HG03039 (cell line): ENCODE data around the gene SLC25A34.

Experiments
- ATAC-seq: cut with Tn5 transposase; IDR thresholded peaks from one replicate; pipeline ENCODE4 v1.9.1; 2021; ENCODE audit warnings: mild to moderate bottlenecking, moderate library complexity; ENCODE audit not compliant: unreplicated experiment

Gene SLC25A34

DNA sequence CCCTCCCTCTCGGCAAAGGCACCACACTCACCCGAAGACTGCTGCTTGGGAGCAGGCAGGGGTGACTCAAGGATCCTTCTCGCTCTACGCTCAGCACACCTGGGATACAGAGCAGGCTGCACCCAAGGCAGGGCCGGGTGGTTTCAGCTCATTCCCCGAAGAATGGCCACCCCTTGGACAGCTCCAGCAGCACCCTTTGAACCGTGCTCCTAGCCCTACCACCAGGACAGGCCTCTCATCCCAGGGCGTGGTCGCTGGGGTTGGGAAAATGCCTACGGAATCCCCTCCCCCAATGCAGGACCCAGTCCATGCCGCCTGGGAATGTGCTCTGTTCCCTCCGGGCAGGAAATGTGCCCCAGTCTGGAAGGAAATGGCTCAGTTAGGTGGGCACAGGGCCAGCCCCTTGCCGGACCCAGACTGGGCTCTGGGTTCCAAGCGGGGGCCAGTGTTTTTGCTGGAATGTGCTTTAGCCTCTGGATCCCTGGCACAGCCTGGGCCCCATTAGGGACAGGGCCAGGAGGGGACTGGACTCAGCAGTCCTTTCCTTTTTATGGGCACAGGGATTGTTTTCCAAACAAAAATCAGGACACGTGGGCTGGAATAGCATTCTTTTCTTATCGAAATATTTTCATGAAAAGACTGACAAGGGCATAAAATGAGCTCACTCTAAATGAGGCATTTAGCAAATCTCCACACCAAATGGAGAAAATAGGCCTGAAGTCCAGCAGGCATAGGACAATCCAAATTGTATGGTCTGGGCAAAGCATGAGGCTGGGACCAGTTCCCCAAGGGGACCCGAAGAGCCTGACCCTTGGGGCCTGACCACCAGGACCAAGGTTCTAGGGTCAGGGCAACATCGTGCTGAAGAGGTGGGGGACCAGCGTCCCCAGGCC, 13.6 kb downstream of the SLC25A34 start:
- no peak for ATAC-seq

GRCh38 chr1:15750924-15751323, 14.9 kb downstream of the SLC25A34 start:
- no peak for ATAC-seq

- ATAC-seq, result no peak
These were observed 15.7 kb downstream of the SLC25A34 start for GRCh38 chr1:15751717-15752116.

DNA sequence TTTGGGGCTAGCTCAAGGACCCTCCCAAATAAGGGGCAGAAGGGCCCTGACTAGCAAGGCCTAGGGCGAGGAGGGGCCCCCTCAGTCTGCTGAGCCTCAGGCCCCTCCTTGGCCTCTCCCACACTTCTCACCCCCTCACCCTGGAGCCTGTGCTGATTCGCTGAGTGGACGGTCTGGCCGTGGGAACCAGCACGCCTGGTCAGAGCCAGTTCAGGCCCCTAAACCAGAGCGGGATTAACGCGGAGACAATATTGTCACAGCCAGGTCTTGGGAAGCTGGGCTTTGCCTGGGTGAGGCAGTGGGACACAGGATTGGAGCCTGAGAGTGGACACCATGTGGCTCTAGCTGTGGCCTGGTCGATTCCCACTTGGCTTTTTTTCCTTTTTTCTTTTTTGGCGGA, 17.7 kb downstream of the SLC25A34 start:
- ATAC-seq, result no peak

- ATAC-seq, result no peak
These were observed 19.1 kb downstream of the SLC25A34 start for GRCh38 chr1:15755021-15755645.

GRCh38 chr1:15755646-15756040, 19.6 kb downstream of the SLC25A34 start:
- no peak for ATAC-seq

DNA sequence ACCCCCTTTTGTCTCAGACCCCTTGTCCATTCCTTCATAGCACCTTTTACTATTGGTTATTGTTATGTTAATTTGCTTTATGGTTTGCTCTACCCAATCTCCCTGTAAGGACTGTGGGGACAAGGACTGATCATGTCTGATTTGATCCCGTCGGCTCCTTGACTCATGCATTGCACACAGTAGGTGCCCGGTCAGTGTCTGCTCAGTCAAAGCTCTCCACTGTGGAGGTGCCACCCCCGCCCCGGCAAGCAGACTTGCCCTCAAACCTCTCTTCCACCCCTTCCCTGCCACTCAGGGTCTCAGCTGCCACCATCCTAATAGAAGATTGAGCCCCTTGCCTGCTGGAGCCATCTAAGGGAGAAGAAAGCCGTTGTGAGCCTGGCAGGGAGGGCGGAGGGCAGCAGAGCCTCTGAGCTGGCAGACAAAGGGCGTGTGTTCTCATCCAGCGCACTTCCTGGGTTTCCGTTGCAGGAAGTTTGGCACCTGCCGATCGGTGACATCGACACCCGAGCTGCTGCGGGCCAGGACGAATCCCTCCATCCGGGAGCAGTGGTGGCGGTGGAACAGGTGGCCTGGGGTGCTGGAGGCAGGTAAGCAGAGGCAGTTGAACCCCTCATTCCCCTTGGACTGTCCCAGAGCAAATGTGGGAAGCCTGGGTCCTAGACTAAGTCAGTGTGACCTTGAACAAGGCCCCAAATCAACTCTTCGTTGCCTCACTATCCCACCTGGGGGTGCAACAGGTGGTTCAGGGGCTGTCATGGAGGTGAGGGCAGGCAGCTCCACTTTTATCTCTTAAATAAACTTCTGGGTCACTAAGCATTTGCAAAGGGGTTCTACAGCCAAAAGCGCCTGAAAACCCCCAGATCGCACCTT, 20.3 kb downstream of the SLC25A34 start:
- ATAC-seq, result no peak

GRCh38 chr1:15757016-15757543, 21.0 kb downstream of the SLC25A34 start:
- no peak for ATAC-seq

- ATAC-seq, result no peak
These were observed 21.7 kb downstream of the SLC25A34 start for GRCh38 chr1:15757575-15758342.

- ATAC-seq, result no peak
These were observed 22.4 kb downstream of the SLC25A34 start, which contains the start of gene FBLIM1 for GRCh38 chr1:15758343-15758931. TSS of gene FBLIM1 (plus strand) at chr1:15758795. CDS start at chr1:15764984, 6,189 bp downstream.

DNA sequence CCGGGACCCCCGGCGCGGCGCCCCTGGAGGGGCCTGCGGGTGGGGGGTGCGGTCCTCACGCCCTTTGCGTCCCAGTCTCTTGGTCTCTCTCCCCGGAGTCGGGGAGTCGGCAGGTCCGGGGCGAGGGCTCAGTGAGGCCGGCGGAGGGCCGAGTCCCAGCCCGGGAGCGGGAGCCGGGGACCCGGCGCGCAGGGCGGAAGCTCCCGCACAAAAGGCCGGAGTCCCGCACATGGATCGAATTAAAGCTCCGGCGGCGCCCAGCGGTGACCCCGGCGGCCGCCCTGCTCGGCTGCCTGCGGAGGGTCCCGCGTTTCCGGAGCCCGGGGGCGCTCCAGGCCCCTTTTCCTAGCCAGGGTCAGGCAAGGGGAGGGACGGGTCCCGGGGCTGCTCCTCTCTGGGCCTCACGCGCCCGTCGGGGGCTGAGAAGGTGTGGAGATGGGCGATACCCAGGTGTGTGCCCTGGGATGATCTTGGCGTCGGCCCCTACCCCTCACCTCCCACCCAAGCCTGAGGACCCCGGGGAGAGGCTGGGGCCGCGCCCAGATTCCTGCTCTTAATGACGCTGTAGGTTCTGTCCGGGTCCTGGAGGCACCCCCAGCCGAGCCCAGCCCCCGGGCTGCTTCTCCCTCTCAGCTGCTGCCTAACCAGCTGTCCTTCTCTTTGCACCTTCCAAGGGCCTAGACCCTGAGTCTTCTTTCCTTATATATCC, 23.0 kb downstream of the SLC25A34 start:
- ATAC-seq, result no peak

GRCh38 chr1:15760520-15761211, 24.6 kb downstream of the SLC25A34 start:
- no peak for ATAC-seq

GRCh38 chr1:15761366-15762128, 25.5 kb downstream of the SLC25A34 start:
- no peak for ATAC-seq

DNA sequence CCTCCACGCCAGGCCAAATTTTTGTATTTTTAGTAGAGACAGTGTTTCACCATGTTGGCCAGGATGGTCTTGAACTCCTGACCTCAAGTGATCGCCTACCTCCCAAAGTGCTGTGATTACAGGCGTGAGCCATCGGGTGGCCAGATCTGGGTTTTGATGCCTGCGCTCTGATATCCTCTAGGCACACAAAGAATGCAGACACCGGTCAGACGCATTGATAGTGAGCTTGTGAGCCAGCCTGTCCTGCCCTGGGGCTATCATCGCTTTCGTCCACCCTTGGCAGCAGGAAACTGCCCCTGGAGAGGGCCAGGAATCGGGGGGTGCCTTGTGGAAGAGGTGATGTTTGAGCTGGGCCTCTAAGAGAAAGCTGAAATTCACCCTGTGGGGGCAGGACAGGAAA, 26.5 kb downstream of the SLC25A34 start:
- no peak for ATAC-seq

- ATAC-seq, result no peak
These were observed 28.3 kb downstream of the SLC25A34 start for GRCh38 chr1:15764269-15764764.

GRCh38 chr1:15764890-15765289, 28.8 kb downstream of the SLC25A34 start:
- no peak for ATAC-seq

- no peak for ATAC-seq
These were observed 29.6 kb downstream of the SLC25A34 start for GRCh38 chr1:15765495-15766194.
